ENCODE measurements around the gene TPTE2. TPM values are rescaled to one million over a fixed set of nuclear protein-coding genes. Genes with fewer than 3 reads are reported as not detected.
A peak's percentile ranks its signal among the peaks of the same experiment; 100 is the strongest.
"Not testable (repeated sequence)": the region's sequence is repeated elsewhere in the genome, so short reads cannot be mapped to it uniquely, and the experiment has no call there.

TPTE2 gene
- total RNA-seq: not detected

DNA sequence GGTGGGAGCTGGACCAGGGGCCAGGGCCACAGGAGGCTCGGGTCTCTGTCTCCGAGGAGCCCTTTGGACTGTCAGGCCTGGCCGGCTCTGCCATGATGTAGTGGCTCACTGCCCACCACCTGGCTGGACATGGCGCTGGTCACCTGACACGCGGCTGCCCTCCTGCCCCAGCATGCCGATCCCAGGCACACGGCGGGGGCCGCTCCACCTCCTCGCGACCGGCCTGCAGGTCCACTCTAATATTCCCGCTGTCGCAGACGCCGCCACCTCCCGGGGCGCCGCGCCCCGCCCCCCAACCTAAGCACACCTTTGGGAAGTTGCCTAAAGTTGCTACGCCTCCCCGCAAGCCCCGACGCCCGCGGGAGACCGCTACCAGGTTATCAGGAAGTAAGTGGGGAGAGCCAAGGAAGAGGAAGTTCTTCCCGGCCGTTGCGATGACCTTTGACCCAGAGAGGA is at the start of gene TPTE2:
TSS of gene TPTE2 (minus strand) at position 406 of the 456 bp plus-strand sequence. CDS start 58,298 bp downstream, outside the sequence.
- not testable (repeated sequence) for DNase-seq (ENCODE audit: low spot score)

DNA sequence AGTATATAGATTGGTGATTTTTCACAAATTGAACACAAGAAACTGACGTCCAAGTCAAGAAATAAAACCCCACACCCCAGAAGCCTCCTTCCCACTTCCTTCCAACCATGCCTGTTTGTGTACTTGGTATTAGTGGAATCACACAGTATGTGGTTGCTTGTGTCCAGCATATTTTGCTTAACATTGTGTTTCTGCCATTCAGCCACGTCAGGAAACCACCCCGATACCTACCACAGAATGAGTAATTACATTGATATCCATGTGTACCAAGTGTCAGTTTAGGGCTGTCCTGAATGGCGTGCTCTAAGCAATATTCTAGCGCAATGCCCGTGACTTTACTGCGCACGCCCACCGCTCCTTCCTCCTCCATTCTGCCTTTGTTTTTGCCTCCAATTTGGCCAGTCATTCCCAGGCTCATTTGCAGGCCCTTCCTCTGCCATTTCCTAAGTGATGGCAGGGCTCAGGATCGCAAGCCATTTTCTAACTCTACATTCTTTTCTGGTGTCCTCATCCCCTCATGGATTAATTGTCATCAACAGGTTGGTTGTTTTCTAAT is 46.3 kb upstream of the TPTE2 start:
- no peak for DNase-seq (ENCODE audit: low spot score)

DNA sequence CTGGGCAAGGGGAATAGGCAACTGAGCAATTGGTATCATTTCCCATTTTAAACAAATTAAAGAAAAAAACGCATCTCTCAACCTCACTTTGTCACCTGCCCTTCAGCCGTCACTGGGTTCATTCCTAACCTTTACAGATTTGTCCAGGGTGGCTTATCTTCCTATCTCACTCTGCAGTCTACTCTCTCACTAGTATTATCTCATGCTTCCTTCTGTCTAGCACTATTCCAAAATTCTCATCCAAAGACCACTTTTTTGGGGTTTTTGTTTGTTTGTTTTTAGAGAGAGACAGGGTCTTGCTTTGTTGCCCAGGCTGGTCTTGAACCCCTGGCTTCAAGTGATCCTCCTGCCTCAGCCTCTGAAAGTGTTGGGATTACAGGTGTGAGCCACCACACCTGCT is 45.4 kb upstream of the TPTE2 start:
- DNase-seq (ENCODE audit: low spot score): no peak

DNA sequence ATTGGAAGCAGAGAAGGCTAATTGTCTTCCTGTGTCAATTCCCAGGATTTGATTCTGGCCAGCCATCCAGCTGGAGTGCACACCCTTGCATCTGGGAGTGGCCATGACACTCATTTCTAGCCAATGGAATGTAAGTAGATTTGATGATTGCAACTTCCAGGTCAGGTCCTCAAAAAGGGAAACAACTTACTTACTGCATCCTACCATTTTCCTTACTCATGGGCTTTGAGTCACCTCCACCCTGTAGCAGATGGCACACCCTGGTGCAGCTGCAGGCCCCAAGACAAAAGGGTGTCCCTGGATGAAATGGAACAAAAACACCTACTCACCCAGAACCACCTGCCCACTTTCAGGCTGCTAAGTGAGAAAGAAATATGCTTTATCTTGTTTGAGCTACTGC is 44.8 kb upstream of the TPTE2 start:
- no peak for DNase-seq (ENCODE audit: low spot score)

DNA sequence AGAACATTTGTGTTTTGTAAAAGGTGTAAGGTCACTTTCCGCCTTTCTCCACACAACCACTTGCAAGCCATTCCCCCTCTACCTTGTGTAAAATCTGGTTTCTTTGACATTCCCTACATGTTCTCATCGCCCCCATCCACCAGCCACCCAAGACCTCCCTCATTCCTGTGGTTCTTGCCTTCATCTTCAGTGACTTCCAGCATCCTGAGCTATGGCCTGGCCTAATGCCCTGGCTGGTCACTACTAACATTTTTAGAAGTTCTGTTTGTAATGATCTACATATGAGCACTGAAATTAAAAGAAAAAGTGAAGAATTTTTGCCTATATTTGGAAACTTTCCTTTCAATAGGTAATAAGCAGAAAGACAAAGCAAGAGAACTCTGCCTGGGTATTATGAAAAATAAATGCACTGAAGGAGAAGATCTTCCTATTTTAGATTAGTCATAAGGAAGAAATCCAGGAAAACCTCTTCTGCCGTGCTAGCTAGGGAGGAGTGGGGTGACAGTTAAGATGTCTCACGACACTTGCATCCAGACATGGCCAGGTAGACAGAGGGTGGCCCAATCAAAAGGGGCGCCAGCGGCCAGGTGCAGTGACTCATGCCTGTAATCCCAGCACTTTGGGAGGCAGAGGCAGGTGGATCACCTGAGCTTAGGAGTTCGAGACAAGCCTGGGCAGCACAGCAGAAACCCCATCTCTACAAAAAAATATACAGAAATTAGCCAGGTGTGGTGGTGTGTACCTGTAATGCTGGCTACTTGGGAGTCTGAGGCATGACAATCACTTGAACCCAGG is 44.0 kb upstream of the TPTE2 start:
- DNase-seq (ENCODE audit: low spot score): no peak

DNA sequence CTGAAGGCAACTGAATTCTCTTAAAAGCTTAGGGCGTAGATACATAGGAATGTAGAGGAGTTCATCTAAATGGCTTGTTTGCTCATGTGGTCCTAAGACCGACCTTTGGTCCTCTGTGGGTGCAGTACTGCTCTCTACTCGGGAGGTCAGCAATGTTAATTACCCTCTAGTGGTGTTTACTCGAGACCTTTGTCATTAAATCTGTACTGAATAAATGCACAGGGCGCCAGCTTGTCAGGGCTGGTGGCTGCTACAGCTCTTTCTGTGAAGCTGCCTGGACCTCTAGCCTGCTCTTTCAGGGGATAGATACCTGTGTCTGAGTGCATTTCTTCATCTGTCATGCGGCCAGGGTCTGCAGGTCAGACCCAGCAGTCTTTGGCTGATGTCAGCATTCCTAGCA is 43.0 kb upstream of the TPTE2 start:
- no peak for DNase-seq (ENCODE audit: low spot score)

DNA sequence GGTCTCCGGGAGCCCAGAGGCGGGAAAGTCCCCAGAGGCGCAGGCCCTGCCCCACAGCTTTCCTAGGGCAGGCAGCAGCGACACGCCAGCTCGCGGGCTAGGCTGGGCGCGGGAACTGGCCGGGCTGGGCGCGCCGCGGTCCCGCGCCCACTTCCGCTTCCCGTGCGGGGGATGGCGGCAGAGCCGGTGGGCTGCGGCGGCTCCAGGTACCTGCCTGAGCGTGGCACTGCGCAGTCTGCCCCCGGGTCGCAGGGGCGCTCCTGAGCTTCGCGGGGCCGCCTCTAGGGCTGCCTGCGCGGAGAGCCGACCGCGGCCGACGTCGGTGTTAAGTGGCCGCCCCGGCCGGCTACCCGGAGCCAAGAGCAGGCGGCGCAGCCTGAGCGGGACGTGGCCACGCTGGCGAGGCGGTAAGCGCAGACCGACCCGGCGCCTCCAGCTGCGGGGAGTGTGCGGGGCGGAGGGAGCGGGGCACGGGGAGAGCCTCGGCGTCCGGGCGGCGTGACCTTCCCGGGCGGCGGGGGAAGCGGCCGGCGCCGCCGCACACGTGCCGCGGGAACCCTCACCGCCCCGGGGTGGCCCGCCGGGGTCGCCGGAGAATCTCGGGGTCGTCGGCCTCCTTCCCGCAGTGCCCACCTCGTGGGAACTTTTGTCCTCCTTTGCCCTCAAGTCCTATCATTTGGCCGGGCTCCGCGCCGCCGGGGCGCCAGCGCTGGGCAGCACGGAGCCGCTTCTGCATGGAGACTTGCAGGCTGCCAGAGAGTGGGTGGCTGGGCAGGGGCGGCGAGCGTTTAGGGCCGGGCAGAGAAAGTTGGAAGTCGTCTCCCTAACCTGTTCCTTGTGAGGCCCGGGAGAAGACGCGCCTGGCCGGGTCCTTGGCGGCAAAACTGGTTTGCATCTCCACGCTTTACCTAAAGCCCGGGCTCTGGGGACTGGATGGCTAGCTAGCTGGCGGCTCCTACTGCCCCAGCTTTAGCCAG is 40.7 kb upstream of the TPTE2 start:
- DNase-seq (ENCODE audit: low spot score): no peak

DNA sequence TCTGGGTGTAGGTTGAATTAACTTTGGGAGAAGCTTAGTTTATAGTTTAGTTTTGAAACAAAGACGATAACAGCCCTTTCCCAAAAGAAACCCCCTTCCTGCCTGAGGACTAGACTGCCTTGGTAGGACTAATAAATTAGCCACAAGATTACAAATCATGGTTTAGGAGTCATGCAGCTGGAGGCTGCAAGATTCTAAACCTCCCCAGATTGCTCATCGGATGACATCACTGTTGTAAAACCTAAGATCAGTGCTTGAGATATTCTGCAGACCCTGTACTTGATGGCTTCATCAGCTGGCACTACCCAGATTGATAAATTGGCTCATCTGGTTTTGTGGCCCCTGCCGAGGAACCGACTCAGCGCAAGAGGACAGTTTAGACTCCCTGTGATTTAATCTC is 36.2 kb upstream of the TPTE2 start:
- no peak for DNase-seq (ENCODE audit: low spot score)

DNA sequence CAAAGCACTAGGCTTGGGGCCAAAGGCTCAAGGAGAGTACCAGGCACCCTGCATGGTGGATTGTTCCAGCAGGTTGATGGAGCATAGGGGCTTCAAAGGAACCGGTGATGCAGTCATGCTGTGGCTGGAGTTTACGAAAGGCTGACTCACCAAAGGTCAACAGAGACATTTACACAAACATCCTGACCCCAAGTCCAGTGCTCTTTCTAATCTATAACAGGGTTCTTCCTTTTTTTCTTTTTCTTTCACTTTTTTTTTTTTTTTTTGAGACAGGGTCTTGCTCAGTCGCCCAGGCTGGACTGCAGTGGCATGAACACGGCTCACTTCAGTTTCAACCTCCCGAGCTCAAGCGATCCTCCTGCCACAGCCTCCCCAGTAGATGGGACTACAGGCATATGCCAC is 35.6 kb upstream of the TPTE2 start:
- no peak for DNase-seq (ENCODE audit: low spot score)

DNA sequence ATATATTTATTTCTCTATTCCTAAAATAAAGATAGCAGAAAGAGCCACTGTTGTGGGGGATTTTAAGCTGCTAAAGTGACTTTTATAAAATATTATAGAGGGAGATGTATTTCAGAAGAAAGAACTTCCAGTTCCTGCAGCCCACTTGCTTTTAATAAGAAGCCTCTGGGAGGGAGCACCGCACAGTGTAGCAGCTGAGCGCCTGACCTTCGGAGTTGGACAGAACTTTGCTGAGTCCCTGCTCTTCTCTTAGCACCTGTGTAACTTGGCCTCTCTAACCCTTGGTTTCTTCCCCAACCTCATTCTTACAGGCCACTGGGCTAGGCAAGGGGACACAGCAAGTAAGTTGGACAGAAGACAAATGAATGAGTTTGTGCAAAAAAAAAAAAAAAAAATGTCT is 34.8 kb upstream of the TPTE2 start:
- no peak for DNase-seq (ENCODE audit: low spot score)

DNA sequence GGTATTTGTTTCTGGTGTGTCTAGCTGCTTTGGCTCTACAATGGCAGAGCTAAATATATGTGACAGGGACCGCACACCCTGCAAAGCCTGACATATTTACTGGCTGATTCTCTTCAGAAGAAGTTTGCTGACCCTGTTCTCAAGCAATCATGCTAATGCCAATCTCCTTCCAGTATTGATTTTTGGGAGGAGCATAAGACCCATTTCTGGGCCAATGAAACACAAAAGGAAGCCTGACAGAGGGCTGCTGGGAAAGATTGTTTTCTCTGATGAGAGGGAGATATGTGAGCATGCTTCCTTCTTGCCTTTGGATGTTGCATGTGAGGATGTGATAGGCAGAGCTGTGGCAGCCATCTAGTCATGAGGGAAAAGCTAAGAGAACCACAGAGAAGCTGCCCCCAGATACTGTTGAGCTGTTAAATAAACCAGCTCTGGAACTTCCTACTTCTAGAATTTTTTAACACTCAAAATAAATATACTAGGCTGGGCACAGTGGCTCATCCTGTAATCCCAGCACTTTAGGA is 31.4 kb upstream of the TPTE2 start:
- no peak for DNase-seq (ENCODE audit: low spot score)

DNA sequence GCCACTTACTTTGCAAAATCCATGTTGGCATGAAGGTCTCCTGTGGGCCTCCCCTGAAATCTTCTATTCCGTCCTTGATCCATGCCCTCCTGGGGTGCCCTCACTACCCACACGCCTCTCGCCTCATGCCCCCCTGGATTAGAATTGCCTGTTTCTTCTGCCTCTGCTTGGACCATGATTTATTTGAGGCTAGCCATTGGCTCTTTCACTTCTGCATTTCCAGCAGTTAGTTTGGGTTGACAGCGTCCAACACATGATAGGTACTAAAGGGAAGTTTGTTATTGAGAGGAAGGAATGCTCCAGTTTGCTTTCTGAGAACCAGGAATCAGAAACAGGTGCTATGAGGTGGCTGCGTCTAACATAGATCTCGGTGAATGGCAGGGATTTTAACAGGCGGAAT is 30.5 kb upstream of the TPTE2 start:
- DNase-seq (ENCODE audit: low spot score): no peak

DNA sequence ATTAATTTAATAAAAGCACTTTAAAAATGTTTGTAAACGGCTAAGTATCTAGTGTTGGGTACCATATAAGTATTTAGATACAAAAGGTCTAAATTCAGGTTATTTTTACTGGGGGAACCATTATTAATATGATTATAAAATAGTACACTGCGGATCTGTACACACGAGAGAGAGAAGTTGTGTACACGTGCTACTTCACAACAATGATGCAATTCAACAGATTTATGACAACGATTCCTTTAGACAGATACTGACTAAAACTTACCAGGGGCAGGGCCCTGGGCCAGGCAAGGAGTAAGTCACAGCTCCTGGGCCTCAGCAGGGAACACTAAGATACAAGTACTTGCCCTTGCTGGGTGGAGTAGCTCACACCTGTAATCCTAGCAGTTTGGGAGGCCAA is 29.1 kb upstream of the TPTE2 start:
- no peak for DNase-seq (ENCODE audit: low spot score)

DNA sequence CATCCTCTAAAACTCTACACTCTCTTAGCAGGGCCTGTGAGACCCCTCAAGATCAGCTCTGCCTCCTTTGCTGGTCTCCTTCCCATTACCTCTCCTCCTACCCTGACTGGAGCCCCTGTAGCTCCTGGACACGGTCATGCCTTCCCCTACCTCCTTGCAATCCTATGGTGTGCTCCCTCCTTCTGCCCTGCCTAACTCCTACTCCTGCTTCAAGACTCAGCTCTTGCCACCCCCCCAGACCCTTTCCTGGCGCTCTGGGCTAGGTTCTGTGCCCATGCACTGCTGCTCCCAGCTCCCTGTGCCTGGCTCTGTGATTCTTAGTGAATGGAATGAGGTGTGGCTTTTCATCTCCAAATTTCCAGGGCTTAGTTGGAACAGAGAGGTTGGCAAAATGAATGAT is 28.0 kb upstream of the TPTE2 start:
- no peak for DNase-seq (ENCODE audit: low spot score)

DNA sequence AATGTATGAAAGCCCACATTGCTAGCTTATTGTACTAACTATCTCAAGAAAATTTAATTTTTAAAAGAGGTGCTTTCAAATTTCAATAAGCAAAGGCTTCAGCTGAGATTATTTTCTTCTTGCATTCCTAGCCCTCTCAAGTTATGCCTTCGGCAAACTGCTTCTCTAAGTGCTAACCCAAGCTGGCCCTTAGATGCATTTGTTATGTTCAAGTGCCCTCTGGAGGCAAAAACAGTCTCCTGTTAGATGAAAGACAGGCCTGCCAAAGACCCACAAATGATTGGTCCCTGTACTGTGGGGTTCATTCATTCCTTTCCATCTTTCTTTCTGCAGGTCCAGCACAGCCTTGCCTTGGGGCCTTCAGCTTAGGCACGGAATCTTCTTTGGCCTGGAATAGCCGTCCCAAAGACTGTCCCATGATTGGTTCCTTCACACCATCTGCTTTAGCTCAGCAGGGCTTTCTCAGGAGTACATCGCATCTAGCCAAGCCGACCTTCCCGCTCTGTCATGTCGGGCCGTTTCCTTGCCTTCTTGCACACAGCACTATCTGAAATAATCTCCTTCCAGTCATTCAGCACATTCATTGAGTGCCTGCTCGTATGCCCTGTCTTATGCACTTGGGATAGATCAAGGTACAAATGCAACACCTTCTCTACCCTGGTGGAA is 26.4 kb upstream of the TPTE2 start:
- peak; percentile 25 for DNase-seq (ENCODE audit: low spot score)

DNA sequence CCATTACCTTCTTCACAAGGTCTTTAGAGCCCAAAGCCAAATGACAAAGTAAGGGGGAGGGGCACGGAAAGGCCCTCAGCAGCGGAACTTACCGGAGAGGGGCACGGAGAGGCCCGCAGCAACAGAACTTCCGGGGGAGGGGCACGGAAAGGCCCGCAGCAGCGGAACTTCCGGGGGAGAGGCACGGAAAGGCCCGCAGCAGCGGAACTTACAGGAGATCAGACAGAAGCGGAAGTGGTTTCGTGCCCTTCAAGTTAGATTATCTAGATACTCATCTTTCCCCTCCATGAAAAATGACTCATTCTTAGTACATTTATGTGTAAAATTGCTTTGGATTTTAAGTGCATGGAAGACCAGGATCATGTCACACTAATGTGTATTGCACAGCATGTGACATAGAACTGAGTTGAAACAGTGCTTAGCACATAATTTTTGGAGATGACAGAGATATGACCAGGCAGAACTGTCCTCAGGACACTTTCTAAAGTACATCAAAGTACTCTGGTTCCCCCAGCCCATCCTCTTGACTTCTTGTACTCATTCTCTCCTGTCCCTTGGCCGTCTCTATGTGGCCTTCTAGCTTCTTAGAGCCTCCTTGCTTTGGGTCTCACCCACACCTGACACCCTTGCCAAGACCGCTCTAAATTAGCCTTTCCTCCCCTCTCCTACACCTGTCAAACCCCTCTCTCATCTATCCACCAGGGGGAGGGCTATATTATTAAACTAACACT is 25.7 kb upstream of the TPTE2 start:
- DNase-seq (ENCODE audit: low spot score): peak; percentile 11

DNA sequence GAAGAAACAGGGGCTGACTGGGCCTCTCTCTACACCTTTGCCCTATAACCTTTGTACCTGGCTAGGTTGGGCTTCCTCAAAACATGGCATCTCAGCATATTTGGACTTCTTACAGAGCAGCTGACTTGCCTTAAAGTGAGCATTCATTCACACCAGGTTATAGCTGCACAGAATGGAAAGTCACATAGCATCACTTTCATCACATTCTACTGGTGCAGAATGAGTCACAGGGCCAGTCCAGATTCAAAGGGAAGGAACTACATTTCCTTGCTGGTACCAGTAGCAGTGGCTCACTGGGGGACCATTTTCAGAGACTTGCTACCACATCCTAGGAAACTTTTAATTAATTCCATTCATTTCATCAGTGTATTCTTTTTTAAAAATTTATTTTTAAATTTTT is 20.3 kb upstream of the TPTE2 start:
- no peak for DNase-seq (ENCODE audit: low spot score)

DNA sequence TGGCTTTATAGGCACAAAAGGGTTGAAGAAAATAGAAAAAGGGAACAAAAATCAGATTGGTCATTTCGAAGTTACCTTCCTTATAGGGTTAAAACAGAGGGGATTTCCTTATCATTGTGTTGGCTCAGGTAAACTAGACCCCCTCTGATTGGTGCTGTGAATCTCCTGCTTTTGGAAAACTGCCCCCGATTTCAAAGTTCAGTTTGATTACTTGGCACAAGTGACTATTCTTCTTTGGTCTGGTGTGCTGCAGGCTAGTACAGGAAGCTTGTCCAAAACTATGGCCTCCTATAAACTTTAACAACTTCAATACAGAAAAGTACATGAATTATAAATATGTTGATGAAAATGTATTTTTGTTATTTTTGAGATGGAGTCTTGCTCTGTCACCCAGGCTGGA is 13.9 kb upstream of the TPTE2 start:
- DNase-seq (ENCODE audit: low spot score): no peak

DNA sequence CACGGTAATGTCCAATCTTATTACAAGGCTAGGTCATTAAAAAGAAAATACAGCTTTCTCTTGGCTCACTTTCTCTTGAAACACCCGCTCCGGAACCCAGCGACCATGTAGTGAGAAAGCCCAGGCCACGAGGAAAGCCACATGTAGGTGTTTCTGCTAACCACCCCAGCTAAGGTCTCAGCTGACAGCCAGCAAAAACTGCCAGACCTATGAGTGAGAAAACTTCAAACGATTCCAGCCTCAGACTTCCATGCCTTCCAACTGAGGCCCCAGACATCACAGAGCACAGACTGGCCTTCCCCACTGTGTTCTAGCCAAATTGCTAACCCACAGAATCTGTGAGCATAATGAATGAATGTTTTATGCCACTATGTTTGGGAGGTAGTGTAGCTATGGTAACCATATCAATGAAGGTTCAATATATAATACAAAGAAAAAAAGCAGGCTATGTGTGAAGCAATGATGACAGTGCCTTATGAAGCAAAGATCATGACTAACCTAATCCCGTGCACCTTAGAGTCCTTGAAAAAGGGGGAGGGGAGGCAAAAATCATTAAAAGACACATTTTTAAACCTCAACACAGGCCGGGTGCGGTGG is 11.9 kb upstream of the TPTE2 start:
- no peak for DNase-seq (ENCODE audit: low spot score)

DNA sequence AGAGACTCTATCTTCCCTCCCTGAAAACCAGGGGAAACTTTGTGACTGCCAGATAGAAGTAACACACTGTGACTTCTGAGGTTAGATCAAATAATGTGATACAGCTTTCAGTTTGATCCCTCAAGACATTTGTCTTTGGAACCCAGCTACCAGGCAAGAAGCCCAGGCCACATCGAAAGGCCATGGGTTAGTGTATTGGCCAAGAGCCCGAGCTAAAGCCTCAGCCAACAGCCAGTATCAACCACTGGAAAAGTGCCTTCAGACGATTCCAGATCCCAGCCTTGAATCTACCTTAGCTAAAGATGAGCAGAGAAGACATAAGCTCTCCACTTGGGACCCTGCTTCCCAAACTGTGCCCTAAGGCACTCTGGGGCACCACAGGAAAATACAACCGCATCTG is 10.9 kb upstream of the TPTE2 start:
- no peak for DNase-seq (ENCODE audit: low spot score)

All from mucosa of gallbladder (tissue), 1 donor.